Pancreas (tissue), 10 donors: ENCODE data around the gene PCNX1. TPM values are rescaled to one million over a fixed set of nuclear protein-coding genes. Genes with fewer than 3 reads are reported as not detected.
A peak's percentile ranks its signal among the peaks of the same experiment; 100 is the strongest.
"Not testable (repeated sequence)": the region's sequence is repeated elsewhere in the genome, so short reads cannot be mapped to it uniquely, and the experiment has no call there.

Source experiments
- ATAC-seq, 4 donors: fragments of 200-7000 bp; cut with Tn5 transposase; one replicate each; pipeline versions ENCODE4 v1.8.0 to v1.9.1; 2020; ENCODE audit warnings: mild to moderate bottlenecking in 4 of 4, moderate library complexity in 4 of 4
- DNase-seq, 6 donors: peaks; one replicate each; pipeline ENCODE4 v3.0.0-alpha.2; 2020
- FAIRE-seq: peaks from 2 replicates; lab custom pipeline; 2012; peaks lifted over from hg19 to GRCh38; lab: Jason Lieb, UNC
- H3K27ac ChIP-seq, 4 donors: fragments of 200-600 bp; sonication (generic); 1 replicate in 3 of 4; 2 replicates in 1 of 4; pipeline versions ENCODE4 v1.5.0 to v1.8.0; 2020
- H3K27me3 ChIP-seq, 4 donors: fragments of 200-600 bp; one replicate each; pipeline ENCODE4 v1.8.0; 2021
- H3K36me3 ChIP-seq, 3 donors: fragments of 200-600 bp; sonication (generic) in 1 of 3; one replicate each; pipeline versions ENCODE4 v1.5.0 to v1.8.0; 2020 to 2021
- H3K4me1 ChIP-seq, 3 donors: fragments of 200-600 bp; one replicate each; pipeline ENCODE4 v1.8.0; 2021
- H3K4me3 ChIP-seq, 4 donors: fragments of 200-600 bp; sonication (generic) in 2 of 4; one replicate each; pipeline versions ENCODE4 v1.5.0 to v1.8.0; 2020 to 2021
- H3K9me3 ChIP-seq, 4 donors: fragments of 200-600 bp; one replicate each; pipeline ENCODE4 v1.8.0; 2021
- WGBS, 2 donors: extraction: QIAGEN DNeasy Blood & Tissue Kit; methylation state at CpG; one replicate each; pipeline ENCODE4 v1.1.7; 2013; 5-methylcytosine and 5-hydroxymethylcytosine counted together
- intact Hi-C, 3 donors: fragments of 100-400 bp; cut with DNase I; formaldehyde crosslinking; loops; one replicate each; pipeline versions ENCODE4 v1.11.1 to v1.14.2; 2022
- polyA plus RNA-seq, 2 donors: library from polyadenylated mRNA; stranded (reverse); fragments of 200-250 nt; gene quantifications; one replicate each; pipeline ENCODE4 v1.2.3, GENCODE V29; 2013
- total RNA-seq, 6 donors: library from RNA; stranded (reverse); fragmentation: NEBNext Ultra II Directional in 4 of 6; extraction: Animal tissue kit (Norgen Biotek cat#: 25700) in 4 of 6; gene quantifications; one replicate each; pipeline versions ENCODE4 v1.2.1 to v1.2.4, GENCODE V29; 2021 to 2023
- TF ChIP-seq, protein P1 (sequence below), 4 donors: fragments of 200-600 bp; sonication (generic) in 3 of 4; IDR thresholded peaks; one replicate each; pipeline versions ENCODE4 v1.5.0 to v1.8.0; 2021; ENCODE audit warnings: antibody characterized with exemption in 4 of 4
- donor health status: healthy with polysubstance abuse.
- donor health status: DM: no; HTN: no; CAD: no; lungs with moderate emphysema.
- donor health status: DM: no; HTN: no; CAD: no.
- donor health status: control.
- donor health status: control.
- donor health status: Bipolar disorder and iron deficiency.
- donor health status: DM: yes; HTN: yes; CAD: no.
- donor health status: DM: no; HTN: no; CAD: no.
- donor health status: DM: no; HTN: no; CAD: no.
- donor health status: DM: yes; HTN: yes; CAD: no.

PCNX1 gene
- 10 to 100 TPM; 13.3 to 28.7 (median 17.7) TPM for total RNA-seq
- polyA plus RNA-seq, result 1 to 10 TPM; 5.0 to 7.5 TPM

DNA sequence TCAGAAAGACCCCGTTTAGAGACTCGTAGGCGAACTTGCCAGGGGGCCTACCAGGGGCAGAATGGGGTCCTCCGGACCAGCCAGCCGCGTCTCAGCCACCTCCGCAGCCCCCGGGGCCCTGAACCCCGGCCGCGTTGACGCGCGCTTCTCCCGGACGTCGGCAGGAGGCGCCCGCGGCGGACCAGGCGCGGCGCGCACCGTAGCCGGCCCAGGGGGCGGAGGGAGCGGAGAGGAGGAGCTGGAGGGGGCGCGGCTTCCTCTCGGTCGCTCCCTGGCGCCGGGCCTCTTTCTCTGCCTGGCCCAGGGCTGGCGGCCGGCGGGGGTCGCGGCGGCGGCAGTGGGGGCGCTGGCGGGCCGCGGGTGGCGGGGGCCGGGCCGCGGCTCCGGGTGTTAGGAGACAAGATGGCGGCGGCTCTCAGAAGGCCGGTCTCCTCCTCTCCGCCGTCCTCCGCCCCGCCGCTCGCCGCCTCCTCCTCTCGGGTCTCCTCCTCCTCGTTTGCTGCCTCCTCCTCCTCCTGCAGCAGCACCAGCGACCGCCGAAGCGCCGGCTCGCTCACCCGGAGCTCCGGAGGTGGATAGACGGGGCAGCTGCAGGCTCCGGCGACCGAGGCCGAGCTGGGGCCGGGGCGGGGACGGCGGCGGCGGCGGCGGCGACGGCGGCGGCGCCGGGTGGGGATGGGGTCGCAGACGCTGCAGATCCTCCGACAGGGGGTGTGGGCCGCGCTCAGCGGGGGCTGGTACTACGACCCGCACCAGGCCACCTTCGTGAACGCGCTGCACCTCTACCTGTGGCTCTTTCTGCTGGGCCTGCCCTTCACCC lies at the start of gene PCNX1:
PCNX1 (plus strand) TSS at position 284 of the 820 bp plus-strand sequence; CDS start at position 676, 392 bp downstream.
- TF ChIP-seq, protein P1, sequence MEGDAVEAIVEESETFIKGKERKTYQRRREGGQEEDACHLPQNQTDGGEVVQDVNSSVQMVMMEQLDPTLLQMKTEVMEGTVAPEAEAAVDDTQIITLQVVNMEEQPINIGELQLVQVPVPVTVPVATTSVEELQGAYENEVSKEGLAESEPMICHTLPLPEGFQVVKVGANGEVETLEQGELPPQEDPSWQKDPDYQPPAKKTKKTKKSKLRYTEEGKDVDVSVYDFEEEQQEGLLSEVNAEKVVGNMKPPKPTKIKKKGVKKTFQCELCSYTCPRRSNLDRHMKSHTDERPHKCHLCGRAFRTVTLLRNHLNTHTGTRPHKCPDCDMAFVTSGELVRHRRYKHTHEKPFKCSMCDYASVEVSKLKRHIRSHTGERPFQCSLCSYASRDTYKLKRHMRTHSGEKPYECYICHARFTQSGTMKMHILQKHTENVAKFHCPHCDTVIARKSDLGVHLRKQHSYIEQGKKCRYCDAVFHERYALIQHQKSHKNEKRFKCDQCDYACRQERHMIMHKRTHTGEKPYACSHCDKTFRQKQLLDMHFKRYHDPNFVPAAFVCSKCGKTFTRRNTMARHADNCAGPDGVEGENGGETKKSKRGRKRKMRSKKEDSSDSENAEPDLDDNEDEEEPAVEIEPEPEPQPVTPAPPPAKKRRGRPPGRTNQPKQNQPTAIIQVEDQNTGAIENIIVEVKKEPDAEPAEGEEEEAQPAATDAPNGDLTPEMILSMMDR (IDR thresholded peaks at IDR 0.05), result peak; percentile 56 to 87 (median 74)
- FAIRE-seq (no peak), ATAC-seq (peak; percentile 79 to 93 (median 89)), DNase-seq (peak; percentile 85 to 95 (median 87))
- Histone ChIP-seq H3K4me1 (peaks cover 0 to 10% (median 8%) of the 10 kb centered on the region in 3 donors), H3K4me3 (peak within 1 kb of the TSS; percentile 88 to 92 (median 90)), H3K9me3 (no peaks in the 10 kb centered on the region), H3K27me3 (no peaks in the 10 kb centered on the region), H3K27ac (peak within 1 kb of the TSS; percentile 76 to 90 (median 82)), H3K36me3 (no peaks in the 10 kb centered on the region)
- 0 to 1% methylated on average over 33 to 101 of the region's 101 CpGs for WGBS, 2 donors
- intact Hi-C loops, result no loop called here

DNA sequence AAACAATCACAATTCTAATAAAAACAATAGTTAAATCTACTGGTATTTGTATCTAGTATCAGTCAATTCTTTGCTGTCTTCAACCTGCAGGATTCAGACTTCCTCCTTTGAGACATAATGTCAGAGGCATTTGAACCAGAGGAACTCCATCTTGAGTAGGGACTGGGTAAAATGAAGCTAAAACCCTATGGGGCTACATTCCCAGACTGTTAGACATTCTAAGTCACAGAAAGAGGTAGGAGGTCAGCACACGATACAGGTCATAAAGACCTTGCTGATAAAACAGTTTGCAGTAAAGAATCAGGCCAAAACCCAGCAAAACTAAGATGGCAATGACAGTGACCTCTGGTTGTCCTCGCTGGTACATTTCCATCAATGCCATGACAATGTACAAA lies 49.8 kb upstream of the PCNX1 start:
- no peak for FAIRE-seq
- TF ChIP-seq, protein P1 (IDR thresholded peaks at IDR 0.05), result no peak
- H3K27ac ChIP-seq, result no peak overlapping the region
- 84 to 91% methylated on average over 2 of the region's 2 CpGs for WGBS, 2 donors
- no peaks in the 10 kb centered on the region for H3K27me3 ChIP-seq
- H3K4me3 ChIP-seq, result no peak overlapping the region
- no peak for ATAC-seq
- H3K4me1 ChIP-seq, result no peaks in the 10 kb centered on the region
- intact Hi-C loops, result no loop called here
- H3K9me3 ChIP-seq, result no peaks in the 10 kb centered on the region
- no peak for DNase-seq
- H3K36me3 ChIP-seq, result no peaks in the 10 kb centered on the region

DNA sequence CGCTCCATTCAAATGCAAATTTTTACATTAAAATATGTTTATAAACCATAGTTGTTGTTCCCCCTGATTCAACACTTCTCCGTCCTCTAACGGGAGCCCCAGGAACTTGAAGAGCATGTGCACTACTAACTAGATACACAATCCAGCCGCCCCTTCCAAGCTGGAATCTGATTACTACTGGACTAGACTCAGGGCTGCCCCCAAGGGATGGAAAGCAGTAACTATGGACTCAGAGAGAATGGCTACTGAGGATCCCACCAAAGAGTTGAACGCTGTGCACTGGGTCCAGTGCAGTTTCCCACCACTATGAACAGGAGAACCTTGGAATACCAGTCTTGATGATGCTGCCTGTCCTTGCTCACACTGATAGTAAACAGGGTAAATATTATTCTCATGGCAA lies 48.6 kb upstream of the PCNX1 start:
- H3K27ac ChIP-seq, result no peak overlapping the region
- H3K4me3 ChIP-seq, result no peak overlapping the region
- DNase-seq (no peak), FAIRE-seq (no peak), ATAC-seq (no peak)
- TF ChIP-seq, protein P1 (IDR thresholded peaks at IDR 0.05), result no peak
- no peaks in the 10 kb centered on the region for H3K36me3 ChIP-seq
- no peaks in the 10 kb centered on the region for H3K9me3 ChIP-seq
- intact Hi-C loops, result no loop called here
- no peaks in the 10 kb centered on the region for H3K4me1 ChIP-seq
- H3K27me3 ChIP-seq, result no peaks in the 10 kb centered on the region
- 77 to 90% methylated on average over 5 of the region's 5 CpGs for WGBS, 2 donors

DNA sequence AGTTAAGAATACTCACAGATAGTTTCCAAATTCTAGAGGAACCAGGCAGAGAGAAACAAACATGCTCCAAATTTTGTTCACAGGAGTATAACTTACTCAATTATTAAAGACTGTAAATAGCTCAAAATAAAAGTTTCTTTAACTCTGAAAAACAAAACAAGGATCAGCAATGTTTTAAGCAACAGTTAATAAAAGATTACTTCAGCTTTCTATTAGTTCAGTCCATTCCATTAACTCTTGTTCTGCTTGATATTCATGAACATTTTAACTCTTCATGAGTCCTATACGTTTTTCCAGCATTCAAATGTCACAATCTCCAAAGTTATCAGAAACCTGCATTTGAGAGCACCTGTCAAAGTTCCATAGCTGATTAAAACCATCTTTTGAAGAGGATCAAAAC lies 40.3 kb upstream of the PCNX1 start:
- ATAC-seq, FAIRE-seq, H3K4me1 ChIP-seq, DNase-seq, H3K36me3 ChIP-seq, H3K27me3 ChIP-seq, intact Hi-C loops, H3K4me3 ChIP-seq, H3K27ac ChIP-seq, H3K9me3 ChIP-seq: not testable (repeated sequence)
- 48 to 49% methylated on average over 1 of the region's 1 CpG for WGBS, 2 donors

DNA sequence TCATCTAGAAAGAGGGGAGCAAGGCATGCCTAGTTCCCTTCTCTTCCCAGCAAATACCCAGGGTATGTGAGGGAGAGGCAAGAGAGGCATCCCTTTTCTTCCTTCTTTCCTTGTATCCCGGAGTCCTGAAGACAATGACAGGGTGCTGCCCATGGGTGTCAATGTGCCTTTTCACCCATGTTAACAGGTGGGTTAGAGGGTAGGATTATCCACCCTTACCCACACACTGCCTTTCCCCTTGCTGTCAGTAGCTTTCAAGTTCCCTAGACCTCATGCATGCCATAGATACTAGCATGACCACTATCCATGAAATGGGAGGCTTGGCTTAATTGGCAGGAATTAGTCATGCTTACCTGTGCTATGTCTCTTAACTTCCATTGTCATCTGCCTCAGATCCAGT lies 36.3 kb upstream of the PCNX1 start:
- Histone ChIP-seq H3K27ac (no peak overlapping the region), H3K9me3 (no peaks in the 10 kb centered on the region), H3K4me1 (no peaks in the 10 kb centered on the region), H3K27me3 (no peaks in the 10 kb centered on the region), H3K4me3 (no peak overlapping the region), H3K36me3 (no peaks in the 10 kb centered on the region)
- TF ChIP-seq, protein P1 (IDR thresholded peaks at IDR 0.05), result no peak
- FAIRE-seq, result no peak
- no peak for ATAC-seq
- DNase-seq, result no peak
- intact Hi-C loops, result no loop called here
- 86 to 91% methylated on average over 1 of the region's 1 CpG for WGBS, 2 donors
